ENCODE results near the gene ISCU.
A peak's percentile ranks its signal among the peaks of the same experiment; 100 is the strongest.

Gene ISCU

GRCh38 chr12:108527166-108527496 lies 35.3 kb upstream of the ISCU start:
- DNase-seq (ENCODE audit: low read depth) = no peak
- no peak overlapping the region for H3K4me3 ChIP-seq (ENCODE audit: low read depth, low read length)
- TF ChIP-seq, protein P1, sequence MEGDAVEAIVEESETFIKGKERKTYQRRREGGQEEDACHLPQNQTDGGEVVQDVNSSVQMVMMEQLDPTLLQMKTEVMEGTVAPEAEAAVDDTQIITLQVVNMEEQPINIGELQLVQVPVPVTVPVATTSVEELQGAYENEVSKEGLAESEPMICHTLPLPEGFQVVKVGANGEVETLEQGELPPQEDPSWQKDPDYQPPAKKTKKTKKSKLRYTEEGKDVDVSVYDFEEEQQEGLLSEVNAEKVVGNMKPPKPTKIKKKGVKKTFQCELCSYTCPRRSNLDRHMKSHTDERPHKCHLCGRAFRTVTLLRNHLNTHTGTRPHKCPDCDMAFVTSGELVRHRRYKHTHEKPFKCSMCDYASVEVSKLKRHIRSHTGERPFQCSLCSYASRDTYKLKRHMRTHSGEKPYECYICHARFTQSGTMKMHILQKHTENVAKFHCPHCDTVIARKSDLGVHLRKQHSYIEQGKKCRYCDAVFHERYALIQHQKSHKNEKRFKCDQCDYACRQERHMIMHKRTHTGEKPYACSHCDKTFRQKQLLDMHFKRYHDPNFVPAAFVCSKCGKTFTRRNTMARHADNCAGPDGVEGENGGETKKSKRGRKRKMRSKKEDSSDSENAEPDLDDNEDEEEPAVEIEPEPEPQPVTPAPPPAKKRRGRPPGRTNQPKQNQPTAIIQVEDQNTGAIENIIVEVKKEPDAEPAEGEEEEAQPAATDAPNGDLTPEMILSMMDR (conservative IDR thresholded peaks at IDR 0.05; ENCODE audit: low read depth, low read length) = no peak

- DNase-seq (ENCODE audit: low read depth) = no peak
- TF ChIP-seq, protein P1 (conservative IDR thresholded peaks at IDR 0.05; ENCODE audit: low read depth, low read length) = no peak
- no peak overlapping the region for H3K4me3 ChIP-seq (ENCODE audit: low read depth, low read length)
These were observed 32.2 kb upstream of the ISCU start for GRCh38 chr12:108530161-108530560.

DNA sequence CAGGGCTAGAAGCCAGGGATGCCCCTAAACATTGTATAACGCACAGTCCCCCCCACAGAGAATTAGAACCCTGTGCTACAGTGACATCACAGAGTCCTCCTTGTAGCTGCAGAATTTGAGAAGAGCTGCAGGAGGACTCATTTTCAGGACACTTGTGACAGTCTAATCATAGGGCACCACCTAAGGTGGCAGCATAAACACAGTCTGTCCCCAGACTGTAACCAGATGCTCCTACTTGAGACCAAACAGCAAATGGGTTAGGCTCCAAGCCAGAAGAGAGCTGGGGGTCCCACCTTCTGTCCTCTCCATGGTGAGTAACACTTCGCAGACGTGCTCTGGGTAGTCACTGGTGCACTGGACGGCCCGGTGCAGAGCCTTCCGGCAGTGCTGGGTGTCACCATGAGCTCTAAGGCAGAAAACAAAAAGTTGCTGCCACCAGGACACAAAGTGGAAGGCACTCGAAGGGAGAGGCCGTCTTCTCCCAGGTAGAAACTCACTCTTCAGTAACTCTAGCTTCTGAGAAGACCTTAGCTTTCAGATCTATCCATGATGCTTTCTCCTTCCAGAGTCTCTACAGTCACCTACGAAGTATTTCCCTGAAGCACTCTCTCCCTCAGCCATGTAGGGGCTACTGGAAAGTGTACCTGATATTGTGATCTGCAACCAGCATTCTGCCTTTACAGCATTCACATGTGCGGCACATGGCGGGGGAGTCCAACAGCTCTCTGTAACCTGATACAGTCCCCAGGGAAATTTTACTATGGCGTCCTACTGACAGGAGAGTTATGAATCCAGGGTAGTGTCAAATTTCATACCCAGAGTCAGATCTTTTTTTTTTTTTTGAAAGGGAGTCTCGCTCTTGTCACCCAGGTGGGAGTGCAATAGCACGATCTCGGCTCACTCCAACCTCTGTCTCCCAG lies 30.2 kb upstream of the ISCU start:
- no peak overlapping the region for H3K4me3 ChIP-seq (ENCODE audit: low read depth, low read length)
- peak; percentile 78 for DNase-seq (ENCODE audit: low read depth)
- TF ChIP-seq, protein P1 (conservative IDR thresholded peaks at IDR 0.05; ENCODE audit: low read depth, low read length) = no peak

GRCh38 chr12:108538146-108538545 lies 24.2 kb upstream of the ISCU start:
- H3K4me3 ChIP-seq (ENCODE audit: low read depth, low read length) = no peak overlapping the region
- DNase-seq (ENCODE audit: low read depth) = no peak
- TF ChIP-seq, protein P1 (conservative IDR thresholded peaks at IDR 0.05; ENCODE audit: low read depth, low read length) = no peak

- TF ChIP-seq, protein P1 (conservative IDR thresholded peaks at IDR 0.05; ENCODE audit: low read depth, low read length) = no peak
- no peak for DNase-seq (ENCODE audit: low read depth)
- no peak overlapping the region for H3K4me3 ChIP-seq (ENCODE audit: low read depth, low read length)
These were observed 23.7 kb upstream of the ISCU start for GRCh38 chr12:108538616-108539195.

DNA sequence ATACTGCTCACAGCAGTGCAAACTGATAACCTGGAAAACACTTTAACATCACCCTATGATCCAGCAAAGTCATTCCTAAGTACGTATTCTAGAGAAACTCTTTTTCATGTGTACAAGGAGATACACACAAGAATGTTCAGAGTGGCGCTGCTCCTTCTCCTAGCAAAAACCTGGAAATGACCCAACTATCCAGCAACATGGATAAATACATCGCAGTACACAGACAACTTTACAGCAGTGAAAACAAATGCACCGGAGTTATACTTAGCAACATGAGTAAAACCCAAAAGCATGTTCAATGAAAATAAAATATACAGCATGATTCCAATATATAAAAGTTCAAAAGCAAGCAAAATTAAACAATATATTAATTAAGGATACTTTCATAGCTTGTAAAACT lies 20.1 kb upstream of the ISCU start:
- no peak overlapping the region for H3K4me3 ChIP-seq (ENCODE audit: low read depth, low read length)
- TF ChIP-seq, protein P1 (conservative IDR thresholded peaks at IDR 0.05; ENCODE audit: low read depth, low read length) = no peak
- no peak for DNase-seq (ENCODE audit: low read depth)

Data from choroid plexus epithelial cell (primary cell).